Retinal pigment epithelial cell (primary cell): ENCODE data around the gene INA.

ENCODE experiments used
- DNase-seq: peaks from one replicate; pipeline ENCODE4 v3.0.0-alpha.2; 2010; ENCODE audit warnings: low read depth
- H3K4me3 ChIP-seq: 2 replicates; pipeline ENCODE4 v1.5.1; 2011; ENCODE audit warnings: mild to moderate bottlenecking, low read length, control low read depth, moderate library complexity
- CTCF ChIP-seq: conservative IDR thresholded peaks from 2 replicates; pipeline ENCODE4 v1.5.1; 2011; ENCODE audit warnings: low read depth, low read length, control low read depth, inconsistent platforms

INA gene

GRCh38 chr10:103316087-103316486 is 39.1 kb downstream of the INA start:
- no peak for TF ChIP-seq CTCF

GRCh38 chr10:103327906-103328305 is 51.0 kb downstream of the INA start:
- TF ChIP-seq CTCF, result no peak
- DNase-seq, result no peak
- H3K4me3 ChIP-seq, result no peak overlapping the region

More at GRCh38 chr10:103316087-103316486, 39.1 kb downstream of the INA start:
- DNase-seq, result no peak
- H3K4me3 ChIP-seq, result no peak overlapping the region

GRCh38 chr10:103333934-103334520 is 57.1 kb downstream of the INA start:
- no peak for DNase-seq
- TF ChIP-seq CTCF, result peak; percentile 62
- H3K4me3 ChIP-seq, result no peak overlapping the region

- DNase-seq, result no peak
- H3K4me3 ChIP-seq, result no peak overlapping the region
- TF ChIP-seq CTCF, result no peak
Observed at GRCh38 chr10:103334567-103334966, 57.6 kb downstream of the INA start.

GRCh38 chr10:103336370-103336769 is 59.4 kb downstream of the INA start:
- no peak for DNase-seq
- no peak overlapping the region for H3K4me3 ChIP-seq
- TF ChIP-seq CTCF, result no peak
